Body of pancreas (tissue), 4 donors: ENCODE data around the gene ARHGDIA. TPM values are rescaled to one million over a fixed set of nuclear protein-coding genes. Genes with fewer than 3 reads are reported as not detected.

Experiments used
- ATAC-seq: fragments of 150-250 bp; one replicate; pipeline ENCODE4 v1.9.1; 2016
- DNase-seq, 4 donors: peaks; one replicate each; pipeline ENCODE4 v3.0.0-alpha.2; 2019
- H3K27ac ChIP-seq, 4 donors: fragments of 200-600 bp; sonication (generic); 1 replicate in 3 of 4; 2 replicates in 1 of 4; pipeline versions ENCODE4 v1.5.1 to v1.6.1; 2016 to 2019; ENCODE audit warnings: mild to moderate bottlenecking in 1 of 4, mixed read lengths in 1 of 4, moderate library complexity in 1 of 4
- H3K27me3 ChIP-seq, 2 donors: fragments of 200-600 bp; sonication (generic); one replicate each; pipeline ENCODE4 v1.6.0; 2016; ENCODE audit warnings: mild to moderate bottlenecking in 1 of 2
- H3K36me3 ChIP-seq, 2 donors: fragments of 200-600 bp; sonication (generic); replicated peaks in 1 of 2; 2 replicates each; pipeline ENCODE4 v1.5.1; 2016; ENCODE audit warnings: low read depth in 2 of 2; ENCODE audit not compliant: insufficient read depth in 1 of 2
- H3K4me1 ChIP-seq: fragments of 200-600 bp; sonication (generic); one replicate; pipeline ENCODE4 v1.6.0; 2016
- H3K4me3 ChIP-seq, 2 donors: fragments of 200-600 bp; sonication (generic); 1 replicate in 1 of 2; 2 replicates in 1 of 2; pipeline ENCODE4 v1.5.1; 2016 to 2019
- H3K9me3 ChIP-seq, 3 donors: fragments of 200-600 bp; sonication (generic); 1 replicate in 2 of 3; 2 replicates in 1 of 3; pipeline ENCODE4 v1.5.1; 2016
- POLR2A ChIP-seq, 3 donors: fragments of 450-650 bp; IDR thresholded peaks; one replicate each; pipeline ENCODE4 v1.6.1; 2016; ENCODE audit warnings: antibody characterized with exemption in 3 of 3, mild to moderate bottlenecking in 2 of 3
- WGBS, 2 donors: methylation state at CpG; one replicate each; pipeline ENCODE4 v1.1.5; 2017; 5-methylcytosine and 5-hydroxymethylcytosine counted together
- intact Hi-C: fragments of 100-400 bp; cut with DNase I; formaldehyde crosslinking; loops from one replicate; pipeline ENCODE4 v1.15.1; 2023
- total RNA-seq, 2 donors: library from RNA; depleted of rRNA; stranded (reverse); fragments of >200 nt; gene quantifications; one replicate each; pipeline ENCODE4 v1.1.0, GENCODE V29; 2016
- TF ChIP-seq, protein P1 (sequence below), 7 experiments: fragments of 450-650 bp in 4 of 7; fragments of 200-600 bp in 3 of 7; sonication (generic) in 3 of 7; IDR thresholded peaks; one replicate each; pipeline ENCODE4 v1.5.1; 2016 to 2019; ENCODE audit warnings: antibody characterized with exemption in 7 of 7

Gene ARHGDIA
- total RNA-seq, 2 donors from 2014 or later: 109 to 141 TPM

DNA sequence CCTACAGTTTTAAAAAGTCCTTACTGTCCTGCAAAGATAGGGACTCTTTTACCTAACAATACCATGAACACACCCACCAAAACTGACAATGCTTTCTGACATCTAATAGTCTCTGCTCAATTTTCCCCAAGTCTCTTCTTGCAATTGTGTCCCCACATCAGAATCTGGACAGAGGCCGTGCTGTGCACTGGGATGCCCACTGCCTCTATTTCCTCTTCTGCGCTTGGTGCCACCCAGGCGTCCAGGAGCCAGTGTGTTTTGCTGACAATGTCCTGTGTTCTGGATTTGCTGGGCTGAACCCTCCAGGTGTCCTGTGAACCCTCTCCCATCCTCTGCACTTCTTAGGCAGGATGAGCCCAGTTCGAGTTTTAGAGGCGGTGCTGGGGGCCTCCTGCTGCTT lies 6.4 kb upstream of the ARHGDIA start:
- no peak for DNase-seq
- Histone ChIP-seq H3K4me1 (peaks cover 6% of the 10 kb centered on the region), H3K4me3 (no peak overlapping the region), H3K27ac (no peak overlapping the region), H3K27me3 (no peaks in the 10 kb centered on the region), H3K9me3 (no peaks in the 10 kb centered on the region), H3K36me3 (no peaks in the 10 kb centered on the region)
- intact Hi-C loops: no loop called here
- no peak for ATAC-seq
- TF ChIP-seq POLR2A (IDR thresholded peaks at IDR 0.05): no peak
- TF ChIP-seq, protein P1, sequence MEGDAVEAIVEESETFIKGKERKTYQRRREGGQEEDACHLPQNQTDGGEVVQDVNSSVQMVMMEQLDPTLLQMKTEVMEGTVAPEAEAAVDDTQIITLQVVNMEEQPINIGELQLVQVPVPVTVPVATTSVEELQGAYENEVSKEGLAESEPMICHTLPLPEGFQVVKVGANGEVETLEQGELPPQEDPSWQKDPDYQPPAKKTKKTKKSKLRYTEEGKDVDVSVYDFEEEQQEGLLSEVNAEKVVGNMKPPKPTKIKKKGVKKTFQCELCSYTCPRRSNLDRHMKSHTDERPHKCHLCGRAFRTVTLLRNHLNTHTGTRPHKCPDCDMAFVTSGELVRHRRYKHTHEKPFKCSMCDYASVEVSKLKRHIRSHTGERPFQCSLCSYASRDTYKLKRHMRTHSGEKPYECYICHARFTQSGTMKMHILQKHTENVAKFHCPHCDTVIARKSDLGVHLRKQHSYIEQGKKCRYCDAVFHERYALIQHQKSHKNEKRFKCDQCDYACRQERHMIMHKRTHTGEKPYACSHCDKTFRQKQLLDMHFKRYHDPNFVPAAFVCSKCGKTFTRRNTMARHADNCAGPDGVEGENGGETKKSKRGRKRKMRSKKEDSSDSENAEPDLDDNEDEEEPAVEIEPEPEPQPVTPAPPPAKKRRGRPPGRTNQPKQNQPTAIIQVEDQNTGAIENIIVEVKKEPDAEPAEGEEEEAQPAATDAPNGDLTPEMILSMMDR (IDR thresholded peaks at IDR 0.05): no peak
- 96 to 97% methylated on average over 4 to 5 of the region's 5 CpGs for WGBS, 2 donors

DNA sequence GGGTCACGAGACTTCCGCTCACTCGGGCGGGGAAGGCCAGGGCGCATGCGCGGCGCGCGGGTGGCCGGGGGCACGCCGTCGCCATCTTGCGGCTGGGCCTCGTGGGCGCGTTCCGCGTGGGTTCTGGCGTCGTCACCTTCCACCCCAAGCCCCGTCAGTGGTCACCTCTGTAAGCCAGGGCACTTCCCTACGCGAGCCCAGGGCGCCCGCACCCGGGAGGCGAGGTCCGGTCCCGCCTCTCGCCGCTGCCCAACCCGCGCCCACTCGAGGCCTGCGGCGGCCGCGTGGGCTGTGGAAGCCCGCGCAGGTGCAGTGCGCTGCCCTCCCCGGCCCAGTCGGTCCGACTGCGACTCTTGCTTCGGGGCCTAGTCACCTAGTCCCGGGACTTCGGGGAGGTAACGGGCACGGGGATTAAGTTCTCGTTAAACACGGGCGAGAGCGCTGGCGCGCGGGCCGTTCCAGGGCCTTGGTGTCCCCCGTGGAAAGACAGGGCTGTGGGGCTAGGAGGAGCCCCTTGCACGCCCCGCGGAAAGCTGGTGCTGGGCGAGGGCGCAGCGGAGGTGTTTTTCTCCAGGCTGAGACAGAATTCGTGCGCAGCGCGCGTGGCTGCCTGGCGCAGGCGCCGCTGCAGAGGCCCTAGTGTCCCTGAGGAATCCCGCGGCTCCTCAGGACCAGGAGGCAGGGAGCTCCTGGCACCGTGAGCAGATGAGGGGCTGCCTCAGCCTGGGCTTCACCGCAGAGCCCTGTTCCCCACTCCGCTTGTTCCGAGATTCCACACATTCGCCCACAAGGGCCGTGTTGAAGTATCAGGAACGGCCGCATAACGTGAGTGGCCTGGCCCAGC lies 472 bp upstream of the ARHGDIA start:
- ATAC-seq (peak; percentile 33), DNase-seq (peak; percentile 60 to 95 (median 78))
- peak overlapping the region; percentile 42 to 77 for H3K4me3 ChIP-seq
- H3K27me3 ChIP-seq: no peaks in the 10 kb centered on the region
- no peaks in the 10 kb centered on the region for H3K9me3 ChIP-seq
- peaks cover 49% of the 10 kb centered on the region for H3K4me1 ChIP-seq
- TF ChIP-seq, protein P1 (IDR thresholded peaks at IDR 0.05): peak in 4 of 7 experiments; percentile 13 to 52 (median 28)
- TF ChIP-seq POLR2A (IDR thresholded peaks at IDR 0.05): peak; percentile 81 to 92 (median 90)
- intact Hi-C loops: no loop called here
- 0% methylated on average over 3 to 80 of the region's 86 CpGs for WGBS, 2 donors
- peak overlapping the region; percentile 95 to 99 (median 98) for H3K27ac ChIP-seq
- no peaks in the 10 kb centered on the region for H3K36me3 ChIP-seq

DNA sequence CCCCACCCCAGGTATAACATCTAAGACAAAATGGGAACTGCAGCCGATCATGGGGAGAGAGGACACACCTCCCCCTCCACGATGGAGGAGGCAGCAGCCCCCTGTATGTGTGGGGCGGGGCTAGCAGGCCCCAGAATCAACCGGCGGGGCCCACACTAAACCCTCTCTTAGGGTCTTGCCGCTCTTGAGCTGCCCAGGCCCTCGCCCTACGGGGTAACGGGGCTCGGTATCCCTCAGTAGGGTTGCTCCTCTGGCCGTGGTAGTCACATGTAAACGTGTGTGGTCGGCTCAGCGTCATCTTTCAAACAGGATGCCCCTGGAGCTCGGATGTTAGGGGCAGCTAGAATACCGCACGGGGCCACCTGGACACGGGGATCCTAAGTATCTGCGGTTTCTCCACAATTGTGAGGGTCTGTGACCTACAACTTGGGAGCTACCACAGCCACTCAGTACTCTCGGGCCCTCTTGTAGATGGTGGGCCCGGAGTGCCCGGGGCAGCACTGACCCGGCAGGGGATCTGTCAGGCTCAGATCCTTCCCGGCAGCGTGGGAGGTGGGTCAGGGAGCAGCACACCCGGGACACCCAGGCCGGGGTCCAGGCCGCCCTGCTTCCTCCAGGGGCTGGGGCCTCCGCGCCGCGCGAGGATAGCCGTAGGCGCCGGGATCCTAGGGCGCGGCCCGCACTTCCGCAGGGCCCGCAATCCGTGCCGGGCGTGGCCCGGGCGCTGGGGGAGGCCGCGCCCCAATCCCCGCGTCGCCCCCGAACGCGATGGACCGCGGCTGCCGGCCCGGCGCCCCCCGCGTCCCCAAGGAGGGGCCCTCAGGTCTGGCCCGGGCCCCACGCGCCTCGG lies 781 bp downstream of the ARHGDIA start:
- WGBS, 2 donors: 1 to 10% methylated on average over 8 to 47 of the region's 65 CpGs
- peaks cover 61% of the 10 kb centered on the region for H3K4me1 ChIP-seq
- peak; percentile 5 for ATAC-seq

DNA sequence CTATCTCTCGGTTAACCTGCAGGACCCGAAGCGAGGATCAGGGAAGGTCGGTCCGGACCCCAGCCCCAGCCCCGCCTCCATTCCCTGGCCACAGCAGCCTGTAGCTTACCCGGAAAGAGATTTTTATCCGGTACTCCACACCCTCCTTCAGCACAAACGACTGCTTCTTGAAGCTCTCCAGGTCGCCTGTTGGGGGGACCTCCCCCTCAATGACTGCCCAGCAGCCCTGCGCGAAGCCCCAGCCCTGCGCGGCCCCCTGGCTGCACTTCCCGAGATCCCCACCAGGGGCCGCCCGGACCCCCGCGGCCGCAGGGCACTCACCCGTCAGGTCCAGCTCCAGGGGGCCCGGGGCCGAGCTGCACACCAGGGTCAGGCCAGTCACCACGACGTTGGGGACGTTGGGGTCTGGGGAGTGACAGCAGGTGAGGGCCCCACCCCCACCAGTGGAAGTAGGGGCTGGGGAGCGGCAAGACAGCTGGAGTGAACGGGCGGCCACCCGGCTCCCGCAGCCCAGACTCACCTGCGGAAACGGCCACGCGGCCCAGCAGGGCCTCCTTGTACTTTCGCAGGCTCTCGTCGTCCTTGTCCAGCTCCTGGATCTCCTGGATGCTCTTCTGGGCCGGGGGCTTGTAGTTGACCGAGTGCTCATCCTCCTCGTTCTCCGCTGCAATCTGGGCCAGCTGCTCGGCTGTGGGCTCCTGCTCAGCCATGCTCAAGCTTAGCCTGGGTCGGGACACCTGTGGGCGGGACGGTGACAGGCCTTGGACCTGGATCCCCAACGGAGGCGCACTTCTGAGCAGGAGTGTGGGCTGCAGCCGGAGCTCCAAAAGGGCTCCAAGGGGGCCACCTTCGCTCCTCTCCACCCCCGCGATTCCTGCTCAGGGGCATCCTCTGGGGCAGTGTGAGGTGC lies 1.7 kb downstream of the ARHGDIA start:
- Histone ChIP-seq H3K9me3 (no peaks in the 10 kb centered on the region), H3K36me3 (no peaks in the 10 kb centered on the region), H3K4me3 (peak overlapping the region in 1 of 2 donors; percentile 3), H3K4me1 (peaks cover 70% of the 10 kb centered on the region), H3K27ac (peak overlapping the region; percentile 95 to 99 (median 98)), H3K27me3 (no peaks in the 10 kb centered on the region)
- 32 to 50% methylated on average over 21 to 44 of the region's 52 CpGs for WGBS, 2 donors
- DNase-seq: peak; percentile 51 to 60 (median 54)
- intact Hi-C loops: no loop called here
- ATAC-seq: no peak
- TF ChIP-seq, protein P1 (IDR thresholded peaks at IDR 0.05): peak; percentile 59 to 83 (median 67)
- peak in 1 of 3 donors; percentile 17 for TF ChIP-seq POLR2A (IDR thresholded peaks at IDR 0.05)

More for the DNA sequence above, 781 bp downstream of the ARHGDIA start:
- Histone ChIP-seq H3K27ac (peak overlapping the region; percentile 95 to 99 (median 98)), H3K9me3 (no peaks in the 10 kb centered on the region), H3K27me3 (no peaks in the 10 kb centered on the region), H3K36me3 (no peaks in the 10 kb centered on the region), H3K4me3 (peak overlapping the region; percentile 3 to 55)
- DNase-seq: peak in 3 of 4 donors; percentile 49 to 61 (median 50)
- intact Hi-C loops: no loop called here
- TF ChIP-seq POLR2A (IDR thresholded peaks at IDR 0.05): peak in 1 of 3 donors; percentile 36
- TF ChIP-seq, protein P1 (IDR thresholded peaks at IDR 0.05): no peak
